ENCODE results near the gene PARD3B. TPM values are rescaled to one million over a fixed set of nuclear protein-coding genes. Genes with fewer than 3 reads are reported as not detected.

The PARD3B gene
- total and polyA plus RNA-seq, 2 donors (not counting 1 experiment from before 2014, with no cell fraction given) = 7.4 to 20.6 TPM

DNA sequence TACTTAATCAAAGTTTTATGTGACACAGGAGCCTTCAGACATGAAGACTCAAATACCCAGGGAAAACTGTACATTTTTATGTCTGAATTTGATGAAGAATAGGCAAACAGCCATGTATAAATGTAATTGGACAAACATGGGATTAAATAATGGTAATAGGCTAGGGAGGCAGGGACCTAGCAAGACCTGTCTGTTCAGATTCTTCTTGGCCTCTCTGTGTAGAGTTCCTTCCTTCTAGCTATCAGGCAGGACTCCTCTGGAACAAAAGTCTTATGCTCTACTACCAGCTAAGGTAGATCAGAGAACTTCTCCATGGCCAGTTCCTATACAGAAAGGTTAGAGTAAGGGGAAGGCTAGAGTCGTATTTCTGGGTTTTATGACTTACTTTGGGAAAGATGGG lies 9.5 kb upstream of the PARD3B start:
- Histone ChIP-seq H2AFZ (ENCODE audit: low read length) (no peak overlapping the region), H3K4me2 (ENCODE audit: extremely low read depth, insufficient read depth, low read length) (no peak overlapping the region), H3K79me2 (ENCODE audit: control insufficient read depth, insufficient read depth, low read length) (no peaks in the 10 kb centered on the region), H3K4me1 (ENCODE audit: control insufficient read depth, extremely low read depth, insufficient read depth, low read length) (peaks cover 3% of the 10 kb centered on the region), H3K36me3 (ENCODE audit: control insufficient read depth, insufficient read depth, low read length) (no peaks in the 10 kb centered on the region), H3K9me3 (ENCODE audit: control insufficient read depth, insufficient read depth, low read depth, low read length) (no peaks in the 10 kb centered on the region), H3K27ac (ENCODE audit: insufficient read depth, low read length) (no peak overlapping the region), H3K9ac (ENCODE audit: insufficient read depth, low read length) (no peak overlapping the region), H3K4me3 (replicated peaks in 1 of 4; ENCODE audit: control extremely low read depth in 1 of 4, insufficient read depth in 1 of 4, low read depth in 3 of 4, low read length in 4 of 4) (no peak overlapping the region), H3K27me3 (ENCODE audit: control insufficient read depth, insufficient read depth, low read length) (no peaks in the 10 kb centered on the region), H4K20me1 (ENCODE audit: control insufficient read depth, extremely low read depth, insufficient read depth, low read length) (no peaks in the 10 kb centered on the region)
- DNase-seq (ENCODE audit: low read depth in 2 of 2) = no peak
- TF ChIP-seq, protein P1, sequence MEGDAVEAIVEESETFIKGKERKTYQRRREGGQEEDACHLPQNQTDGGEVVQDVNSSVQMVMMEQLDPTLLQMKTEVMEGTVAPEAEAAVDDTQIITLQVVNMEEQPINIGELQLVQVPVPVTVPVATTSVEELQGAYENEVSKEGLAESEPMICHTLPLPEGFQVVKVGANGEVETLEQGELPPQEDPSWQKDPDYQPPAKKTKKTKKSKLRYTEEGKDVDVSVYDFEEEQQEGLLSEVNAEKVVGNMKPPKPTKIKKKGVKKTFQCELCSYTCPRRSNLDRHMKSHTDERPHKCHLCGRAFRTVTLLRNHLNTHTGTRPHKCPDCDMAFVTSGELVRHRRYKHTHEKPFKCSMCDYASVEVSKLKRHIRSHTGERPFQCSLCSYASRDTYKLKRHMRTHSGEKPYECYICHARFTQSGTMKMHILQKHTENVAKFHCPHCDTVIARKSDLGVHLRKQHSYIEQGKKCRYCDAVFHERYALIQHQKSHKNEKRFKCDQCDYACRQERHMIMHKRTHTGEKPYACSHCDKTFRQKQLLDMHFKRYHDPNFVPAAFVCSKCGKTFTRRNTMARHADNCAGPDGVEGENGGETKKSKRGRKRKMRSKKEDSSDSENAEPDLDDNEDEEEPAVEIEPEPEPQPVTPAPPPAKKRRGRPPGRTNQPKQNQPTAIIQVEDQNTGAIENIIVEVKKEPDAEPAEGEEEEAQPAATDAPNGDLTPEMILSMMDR (conservative IDR thresholded peaks at IDR 0.05 in 1 of 2, IDR thresholded peaks at IDR 0.05 in 1 of 2; ENCODE audit: low read depth in 1 of 2, low read length in 2 of 2) = no peak
- TF ChIP-seq EZH2 (IDR thresholded peaks at IDR 0.05; ENCODE audit: low read length, missing control alignments) = no peak

DNA sequence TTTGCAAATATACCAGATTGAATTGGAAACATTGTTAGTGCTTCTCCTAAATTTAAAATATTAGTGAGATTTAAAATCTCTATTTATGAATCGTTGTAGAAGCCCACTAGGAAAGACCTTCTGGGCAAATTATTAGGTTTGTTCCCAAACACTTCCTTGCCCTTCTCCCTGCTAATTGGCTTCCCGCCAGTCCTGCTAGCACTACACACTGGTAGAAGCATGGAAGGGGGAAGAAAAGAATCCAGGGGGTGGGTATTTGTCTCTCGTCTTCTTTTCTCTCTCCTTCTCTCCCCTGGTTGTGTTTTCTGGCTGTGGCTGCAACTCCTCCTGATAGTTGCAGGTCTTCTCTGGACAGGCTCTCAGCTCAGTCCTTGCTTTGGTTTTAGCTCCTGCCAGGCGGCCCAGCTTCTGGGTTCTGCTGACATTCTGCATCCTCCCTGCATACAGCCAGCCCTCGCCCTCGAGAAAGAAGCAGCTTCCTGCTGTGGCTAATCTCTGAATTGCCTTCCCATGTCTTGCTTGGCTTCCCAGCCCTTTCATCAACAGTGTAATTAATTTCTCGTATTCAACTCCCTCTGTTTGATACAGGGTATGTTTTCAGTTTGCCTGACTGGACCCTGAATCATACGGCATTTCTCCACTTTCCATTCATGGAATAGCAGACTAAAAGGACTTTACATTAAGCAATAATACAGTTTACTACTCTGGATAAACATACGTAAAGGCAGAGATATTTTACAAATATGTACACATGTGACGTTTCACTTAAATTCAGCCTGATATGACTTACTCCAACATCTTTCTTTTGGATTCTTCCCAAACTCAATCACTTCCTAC lies 6.9 kb upstream of the PARD3B start:
- Histone ChIP-seq H2AFZ (ENCODE audit: low read length) (peak overlapping the region; percentile 49), H3K79me2 (ENCODE audit: control insufficient read depth, insufficient read depth, low read length) (no peaks in the 10 kb centered on the region), H3K9ac (ENCODE audit: insufficient read depth, low read length) (no peak overlapping the region), H4K20me1 (ENCODE audit: control insufficient read depth, extremely low read depth, insufficient read depth, low read length) (no peaks in the 10 kb centered on the region), H3K4me1 (ENCODE audit: control insufficient read depth, extremely low read depth, insufficient read depth, low read length) (peaks cover 3% of the 10 kb centered on the region), H3K4me2 (ENCODE audit: extremely low read depth, insufficient read depth, low read length) (peak overlapping the region; percentile 26), H3K4me3 (replicated peaks in 1 of 4; ENCODE audit: control extremely low read depth in 1 of 4, insufficient read depth in 1 of 4, low read depth in 3 of 4, low read length in 4 of 4) (peak overlapping the region in 2 of 4 experiments; percentile 6 to 42), H3K36me3 (ENCODE audit: control insufficient read depth, insufficient read depth, low read length) (no peaks in the 10 kb centered on the region), H3K27ac (ENCODE audit: insufficient read depth, low read length) (peak overlapping the region; percentile 20), H3K27me3 (ENCODE audit: control insufficient read depth, insufficient read depth, low read length) (no peaks in the 10 kb centered on the region), H3K9me3 (ENCODE audit: control insufficient read depth, insufficient read depth, low read depth, low read length) (no peaks in the 10 kb centered on the region)
- DNase-seq (ENCODE audit: low read depth in 2 of 2) = peak; percentile 45 to 67
- TF ChIP-seq EZH2 (IDR thresholded peaks at IDR 0.05; ENCODE audit: low read length, missing control alignments) = no peak
- TF ChIP-seq, protein P1 (conservative IDR thresholded peaks at IDR 0.05 in 1 of 2, IDR thresholded peaks at IDR 0.05 in 1 of 2; ENCODE audit: low read depth in 1 of 2, low read length in 2 of 2) = no peak

DNA sequence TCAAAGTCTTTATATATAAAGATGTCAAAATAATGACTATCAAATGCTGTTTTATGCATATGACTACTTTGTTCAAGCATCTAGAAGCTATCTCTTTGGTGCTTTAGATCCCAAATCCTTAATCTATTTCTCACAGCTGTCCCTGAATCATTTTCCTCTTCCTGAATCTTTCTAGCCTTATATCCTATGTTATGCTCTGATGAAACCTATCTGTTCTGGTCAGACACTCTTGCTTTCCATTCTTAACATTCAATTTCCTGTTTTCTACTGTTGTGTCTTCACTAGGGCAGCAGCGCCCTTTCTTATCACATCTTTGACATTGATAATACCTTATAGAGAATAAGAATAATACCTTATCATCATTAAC lies 6.3 kb upstream of the PARD3B start:
- no peaks in the 10 kb centered on the region for H3K36me3 ChIP-seq (ENCODE audit: control insufficient read depth, insufficient read depth, low read length)
- H3K4me1 ChIP-seq (ENCODE audit: control insufficient read depth, extremely low read depth, insufficient read depth, low read length) = peaks cover 3% of the 10 kb centered on the region
- no peaks in the 10 kb centered on the region for H4K20me1 ChIP-seq (ENCODE audit: control insufficient read depth, extremely low read depth, insufficient read depth, low read length)
- peak overlapping the region; percentile 26 for H3K4me2 ChIP-seq (ENCODE audit: extremely low read depth, insufficient read depth, low read length)
- no peak for DNase-seq (ENCODE audit: low read depth in 2 of 2)
- H3K4me3 ChIP-seq (replicated peaks in 1 of 4; ENCODE audit: control extremely low read depth in 1 of 4, insufficient read depth in 1 of 4, low read depth in 3 of 4, low read length in 4 of 4) = no peak overlapping the region
- H3K27me3 ChIP-seq (ENCODE audit: control insufficient read depth, insufficient read depth, low read length) = no peaks in the 10 kb centered on the region
- H3K9ac ChIP-seq (ENCODE audit: insufficient read depth, low read length) = no peak overlapping the region
- no peak for TF ChIP-seq EZH2 (IDR thresholded peaks at IDR 0.05; ENCODE audit: low read length, missing control alignments)
- TF ChIP-seq, protein P1 (conservative IDR thresholded peaks at IDR 0.05 in 1 of 2, IDR thresholded peaks at IDR 0.05 in 1 of 2; ENCODE audit: low read depth in 1 of 2, low read length in 2 of 2) = no peak
- H3K79me2 ChIP-seq (ENCODE audit: control insufficient read depth, insufficient read depth, low read length) = no peaks in the 10 kb centered on the region
- no peaks in the 10 kb centered on the region for H3K9me3 ChIP-seq (ENCODE audit: control insufficient read depth, insufficient read depth, low read depth, low read length)
- no peak overlapping the region for H2AFZ ChIP-seq (ENCODE audit: low read length)
- H3K27ac ChIP-seq (ENCODE audit: insufficient read depth, low read length) = peak overlapping the region; percentile 20

Data from fibroblast of lung (primary cell).